Urinary bladder (tissue), 4 donors: ENCODE data around the gene ADH4. TPM values are rescaled to one million over a fixed set of nuclear protein-coding genes. Genes with fewer than 3 reads are reported as not detected.

ENCODE experiments used
- DNase-seq: peaks from one replicate; pipeline ENCODE4 v3.0.0-alpha.2; 2015; ENCODE audit errors: extremely low spot score
- H3K27ac ChIP-seq: one replicate; pipeline ENCODE4 v1.5.1; 2013; ENCODE audit warnings: low read depth, mild to moderate bottlenecking, moderate library complexity
- H3K36me3 ChIP-seq: one replicate; pipeline ENCODE4 v1.6.1; 2013; ENCODE audit warnings: mild to moderate bottlenecking, moderate library complexity; ENCODE audit not compliant: insufficient read depth
- H3K4me1 ChIP-seq: one replicate; pipeline ENCODE4 v1.6.1; 2013; ENCODE audit warnings: mild to moderate bottlenecking, moderate library complexity; ENCODE audit not compliant: insufficient read depth
- H3K4me3 ChIP-seq: one replicate; pipeline ENCODE4 v1.5.1; 2013; ENCODE audit warnings: low read depth, low read length
- WGBS: extraction: QIAGEN DNeasy Blood & Tissue Kit; methylation state at CpG from one replicate; pipeline ENCODE4 v1.1.7; 2013; 5-methylcytosine and 5-hydroxymethylcytosine counted together
- polyA plus RNA-seq: library from polyadenylated mRNA; stranded (reverse); fragments of 200-250 nt; gene quantifications from one replicate; pipeline ENCODE4 v1.2.3, GENCODE V29; 2013
- total RNA-seq: library from RNA; depleted of rRNA; stranded (reverse); fragments of >200 nt; gene quantifications from one replicate; pipeline ENCODE4 v1.2.3, GENCODE V29; 2014
- donor health status: healthy with polysubstance abuse.
- donor health status: healthy.

Gene ADH4
- total and polyA plus RNA-seq, 2 donors, result 0.22 TPM; not detected in 1

- Histone ChIP-seq H3K27ac (no peak overlapping the region), H3K4me1 (no peaks in the 10 kb centered on the region), H3K4me3 (no peak overlapping the region), H3K36me3 (no peaks in the 10 kb centered on the region)
- DNase-seq, result no peak
- WGBS, result 91% methylated on average over 4 of the region's 4 CpGs
Measured at GRCh38 chr4:99154658-99155342, 10.7 kb upstream of the ADH4 start.

DNA sequence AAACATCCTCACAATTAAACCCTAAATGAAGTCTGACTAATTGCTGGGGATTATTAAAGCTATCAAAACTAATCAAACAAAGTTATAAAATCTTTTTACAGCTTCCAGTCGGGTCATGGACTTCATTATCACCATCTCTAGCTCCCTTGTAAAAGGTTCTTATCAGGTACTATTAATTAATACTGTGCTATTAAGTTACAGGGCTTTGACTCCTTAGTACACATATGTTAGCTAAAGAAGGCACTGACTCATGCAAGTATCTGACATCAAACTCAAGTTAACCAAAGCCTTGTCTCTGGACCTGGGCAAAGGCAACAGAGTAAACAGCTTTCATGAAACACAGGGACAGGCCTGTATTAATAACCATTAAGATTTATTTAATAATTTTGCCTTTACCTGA lies 7.9 kb upstream of the ADH4 start:
- Histone ChIP-seq H3K4me1 (no peaks in the 10 kb centered on the region), H3K27ac (no peak overlapping the region), H3K4me3 (no peak overlapping the region), H3K36me3 (no peaks in the 10 kb centered on the region)
- WGBS, result 35% methylated on average over 1 of the region's 1 CpG
- DNase-seq, result no peak

- no peaks in the 10 kb centered on the region for H3K4me1 ChIP-seq
- H3K27ac ChIP-seq, result no peak overlapping the region
- H3K36me3 ChIP-seq, result no peaks in the 10 kb centered on the region
- DNase-seq, result no peak
- 97% methylated on average over 3 of the region's 3 CpGs for WGBS
- H3K4me3 ChIP-seq, result no peak overlapping the region
Measured at GRCh38 chr4:99151452-99151851, 7.4 kb upstream of the ADH4 start.

DNA sequence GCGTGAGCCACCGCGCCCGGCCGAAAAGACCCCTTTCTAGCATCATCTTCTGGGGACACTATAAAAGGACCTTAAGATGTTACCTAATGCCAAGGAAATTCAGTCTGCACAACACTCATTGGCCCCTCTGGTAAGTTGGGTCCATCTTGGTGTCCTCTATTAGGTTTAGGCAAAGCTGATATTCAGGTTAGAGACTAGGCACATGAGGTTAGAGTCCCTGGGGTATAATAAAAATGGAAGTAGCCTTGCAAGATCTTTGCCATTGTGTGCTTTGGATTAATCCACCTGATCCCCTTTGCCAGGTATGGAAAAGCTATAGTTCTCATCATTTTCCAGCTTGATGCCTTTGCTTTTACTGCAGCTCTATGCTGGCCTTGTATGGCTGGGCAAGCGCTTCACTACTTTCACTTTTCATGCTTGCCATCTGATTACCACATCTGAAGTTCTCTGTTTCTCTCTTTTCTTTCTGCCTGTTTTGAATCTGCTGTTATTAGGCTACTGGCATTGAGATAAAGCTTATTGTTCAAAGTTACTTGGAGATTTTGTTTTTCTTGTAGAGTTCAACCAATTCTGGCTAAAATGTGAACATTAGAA lies 5.4 kb upstream of the ADH4 start:
- H3K4me1 ChIP-seq, result no peaks in the 10 kb centered on the region
- 39% methylated on average over 2 of the region's 6 CpGs for WGBS
- DNase-seq, result no peak

GRCh38 chr4:99148550-99148949 lies 4.5 kb upstream of the ADH4 start:
- H3K4me3 ChIP-seq, result no peak overlapping the region
- no peaks in the 10 kb centered on the region for H3K36me3 ChIP-seq
- no peaks in the 10 kb centered on the region for H3K4me1 ChIP-seq
- no peak for DNase-seq
- WGBS, result 99% methylated on average over 1 of the region's 1 CpG
- H3K27ac ChIP-seq, result no peak overlapping the region

More for the DNA sequence above, 5.4 kb upstream of the ADH4 start:
- H3K36me3 ChIP-seq, result no peaks in the 10 kb centered on the region
- H3K27ac ChIP-seq, result no peak overlapping the region
- H3K4me3 ChIP-seq, result no peak overlapping the region

GRCh38 chr4:99144587-99144986 lies 490 bp upstream of the ADH4 start:
- H3K4me1 ChIP-seq, result no peaks in the 10 kb centered on the region
- H3K4me3 ChIP-seq, result no peak overlapping the region
- no peak overlapping the region for H3K27ac ChIP-seq
- 95% methylated on average over 1 of the region's 1 CpG for WGBS
- DNase-seq, result no peak
- H3K36me3 ChIP-seq, result no peaks in the 10 kb centered on the region

DNA sequence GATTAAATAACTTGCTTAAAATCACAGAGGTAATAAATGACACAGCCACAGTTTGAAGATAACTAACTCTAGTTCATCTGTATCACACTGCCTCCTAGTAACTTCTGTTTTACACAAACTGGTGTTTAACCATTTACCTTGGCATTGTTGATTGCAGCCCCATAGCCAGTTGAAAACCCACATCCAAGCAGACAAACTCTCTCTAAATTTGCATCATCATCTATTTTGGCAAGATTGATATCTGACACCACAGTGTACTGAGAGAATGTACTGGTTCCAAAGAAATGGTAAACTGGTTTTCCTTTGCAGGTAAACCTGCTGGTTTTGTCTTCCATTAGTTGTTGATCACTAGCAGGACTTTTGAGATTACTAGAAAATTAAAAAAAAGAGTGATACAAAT lies 7.8 kb downstream of the ADH4 start:
- H3K4me1 ChIP-seq, result no peaks in the 10 kb centered on the region
- DNase-seq, result no peak
- no peak overlapping the region for H3K27ac ChIP-seq
- H3K4me3 ChIP-seq, result no peak overlapping the region
- no peaks in the 10 kb centered on the region for H3K36me3 ChIP-seq

DNA sequence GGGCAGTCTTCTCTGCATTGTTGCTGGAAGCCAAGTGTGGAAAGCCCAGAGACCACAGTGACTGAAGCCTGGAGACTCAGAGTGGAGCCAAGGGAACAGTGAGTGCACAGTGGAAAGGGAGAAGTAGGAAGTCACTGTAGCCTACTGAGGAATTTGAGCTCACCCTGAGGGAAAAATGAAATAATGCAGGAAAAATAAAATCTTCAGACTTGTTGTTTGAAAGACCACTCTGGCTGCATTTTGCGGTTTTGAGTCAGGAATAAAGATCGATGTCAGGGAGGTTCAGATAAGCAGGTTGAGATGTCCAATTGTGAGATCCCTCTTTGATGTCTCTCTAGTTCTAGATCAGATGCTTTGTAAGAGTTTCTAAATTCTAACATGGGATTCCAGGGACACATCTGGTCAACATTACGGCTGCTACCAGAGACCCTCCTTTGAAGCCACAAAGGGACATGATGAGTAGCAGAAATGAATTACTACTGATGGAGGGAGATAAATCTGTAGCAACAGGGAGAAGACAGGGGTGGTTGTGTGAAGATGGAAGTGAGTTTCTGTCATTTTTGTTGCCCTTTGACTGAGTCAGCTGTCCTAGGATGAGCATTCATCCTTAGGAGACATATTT lies 8.4 kb downstream of the ADH4 start:
- H3K36me3 ChIP-seq, result no peaks in the 10 kb centered on the region
- no peak for DNase-seq
- H3K4me3 ChIP-seq, result no peak overlapping the region
- 59% methylated on average over 3 of the region's 3 CpGs for WGBS
- no peaks in the 10 kb centered on the region for H3K4me1 ChIP-seq
- no peak overlapping the region for H3K27ac ChIP-seq

- Histone ChIP-seq H3K36me3 (no peaks in the 10 kb centered on the region), H3K4me1 (no peaks in the 10 kb centered on the region), H3K27ac (no peak overlapping the region), H3K4me3 (no peak overlapping the region)
- WGBS, result 79% methylated on average over 3 of the region's 3 CpGs
- DNase-seq, result no peak
Measured at GRCh38 chr4:99134586-99134985, 9.5 kb downstream of the ADH4 start.

- H3K27ac ChIP-seq, result no peak overlapping the region
- no peak overlapping the region for H3K4me3 ChIP-seq
- DNase-seq, result no peak
- 65% methylated on average over 2 of the region's 2 CpGs for WGBS
- no peaks in the 10 kb centered on the region for H3K36me3 ChIP-seq
- no peaks in the 10 kb centered on the region for H3K4me1 ChIP-seq
Measured at GRCh38 chr4:99131378-99131777, 12.7 kb downstream of the ADH4 start.

DNA sequence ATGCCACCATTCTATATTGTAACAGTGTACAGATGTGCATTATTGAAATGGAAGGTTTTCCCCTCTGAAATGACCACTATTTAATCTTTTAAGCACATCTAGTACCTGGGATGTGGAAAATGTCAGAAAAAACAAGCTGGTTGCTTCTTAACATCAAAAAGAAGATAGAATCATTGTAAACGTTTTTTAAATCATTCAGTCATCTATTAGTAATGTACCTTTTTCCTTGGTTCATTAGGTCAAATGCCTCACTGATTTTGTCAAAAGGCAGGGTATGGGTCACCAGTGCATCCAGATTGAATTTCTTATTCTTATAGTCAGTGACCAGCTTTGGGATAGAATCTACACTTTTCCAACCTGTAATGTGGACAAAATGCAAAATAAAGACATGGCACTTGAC lies 17.7 kb downstream of the ADH4 start:
- no peak overlapping the region for H3K27ac ChIP-seq
- no peak overlapping the region for H3K4me3 ChIP-seq
- no peaks in the 10 kb centered on the region for H3K36me3 ChIP-seq
- DNase-seq, result no peak
- no peaks in the 10 kb centered on the region for H3K4me1 ChIP-seq
- WGBS, result 71% methylated on average over 1 of the region's 1 CpG

- Histone ChIP-seq H3K36me3 (no peaks in the 10 kb centered on the region), H3K4me1 (no peaks in the 10 kb centered on the region), H3K27ac (no peak overlapping the region), H3K4me3 (no peak overlapping the region)
- WGBS, result 91% methylated on average over 4 of the region's 4 CpGs
- no peak for DNase-seq
Measured at GRCh38 chr4:99121008-99121407, 23.1 kb downstream of the ADH4 start.

GRCh38 chr4:99120501-99120900 lies 23.6 kb downstream of the ADH4 start:
- DNase-seq, result no peak
- Histone ChIP-seq H3K27ac (no peak overlapping the region), H3K4me3 (no peak overlapping the region), H3K36me3 (no peaks in the 10 kb centered on the region), H3K4me1 (no peaks in the 10 kb centered on the region)
- WGBS, result 96% methylated on average over 5 of the region's 5 CpGs

GRCh38 chr4:99117876-99118693 lies 26.0 kb downstream of the ADH4 start:
- Histone ChIP-seq H3K27ac (no peak overlapping the region), H3K4me3 (no peak overlapping the region), H3K4me1 (no peaks in the 10 kb centered on the region), H3K36me3 (no peaks in the 10 kb centered on the region)
- WGBS, result 61% methylated on average over 9 of the region's 9 CpGs
- no peak for DNase-seq
